ENCODE results near the gene B9D2.

B9D2 gene

DNA sequence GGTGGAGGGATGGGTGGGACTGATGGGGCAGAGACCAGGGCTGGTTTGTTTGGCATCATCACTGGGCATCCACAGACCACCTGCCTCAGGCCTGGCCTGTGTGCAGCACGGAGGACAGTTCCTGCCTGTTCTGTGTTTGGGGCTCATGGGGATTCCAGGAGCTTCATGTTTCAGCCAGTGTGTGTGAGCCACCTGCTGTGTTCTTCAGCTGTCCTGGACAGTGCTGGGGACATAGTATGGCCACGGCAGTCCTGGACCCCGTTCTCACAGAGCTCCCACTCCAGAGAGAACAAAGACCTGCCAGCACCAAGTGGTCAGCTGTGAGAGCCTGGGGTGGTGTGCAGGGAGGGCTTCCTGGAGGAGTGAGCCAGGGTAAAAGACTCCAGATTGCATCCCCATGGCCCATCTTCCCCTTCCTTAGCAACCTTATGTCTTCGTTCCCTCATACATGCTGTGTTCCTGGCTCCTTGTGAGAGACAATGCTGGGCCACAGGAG, 55.9 kb downstream of the B9D2 start:
- H3K79me1 ChIP-seq (replicated peaks; ENCODE audit: low read length, poor library complexity, severe bottlenecking): peaks cover 32% of the 10 kb centered on the region
- H2AFZ ChIP-seq (ENCODE audit: low read depth, low read length): peak overlapping the region; percentile 7
- H3K9ac ChIP-seq (ENCODE audit: low read length): peak overlapping the region; percentile 99
- WGBS: 79% methylated on average over 4 of the region's 4 CpGs
- no peaks in the 10 kb centered on the region for H3K27me3 ChIP-seq (ENCODE audit: control insufficient read depth in 1 of 2, insufficient read depth in 1 of 2, low read length in 2 of 2)
- peak overlapping the region in 1 of 2 experiments; percentile 55 for H3K18ac ChIP-seq (ENCODE audit: low read depth in 1 of 2, low read length in 2 of 2)
- H2BK5ac ChIP-seq (ENCODE audit: low read depth, low read length, poor library complexity, severe bottlenecking): no peak overlapping the region
- H4K91ac ChIP-seq (ENCODE audit: low read length): no peak overlapping the region
- H3K4me3 ChIP-seq (ENCODE audit: insufficient read depth in 1 of 2, low read depth in 1 of 2, low read length in 2 of 2): no peak overlapping the region
- H3K27ac ChIP-seq (ENCODE audit: low read length, poor library complexity, severe bottlenecking): peak overlapping the region; percentile 49
- no peak overlapping the region for H2BK15ac ChIP-seq (ENCODE audit: low read depth, poor library complexity, severe bottlenecking)
- H3K9me3 ChIP-seq (ENCODE audit: control insufficient read depth, low read length): no peaks in the 10 kb centered on the region
- no peak overlapping the region for H2BK120ac ChIP-seq (ENCODE audit: low read depth, low read length)
- H3K4me2 ChIP-seq (ENCODE audit: low read length, poor library complexity, severe bottlenecking): no peak overlapping the region
- peak overlapping the region in 1 of 2 experiments; percentile 38 for H3K4ac ChIP-seq (ENCODE audit: low read depth in 1 of 2, low read length in 2 of 2)
- H3K14ac ChIP-seq (ENCODE audit: low read length in 2 of 2): no peak overlapping the region
- peak overlapping the region in 1 of 2 experiments; percentile 70 for H2BK12ac ChIP-seq (ENCODE audit: low read length in 2 of 2)
- H3K36me3 ChIP-seq (ENCODE audit: control insufficient read depth in 1 of 2, insufficient read depth in 2 of 2, low read depth in 1 of 2, low read length in 2 of 2): peaks cover 52 to 59% of the 10 kb centered on the region in 2 experiments
- peak overlapping the region; percentile 37 for H2AK5ac ChIP-seq (ENCODE audit: low read length, severe bottlenecking)
- DNase-seq: no peak
- H3K23ac ChIP-seq (ENCODE audit: low read length in 2 of 2): no peak overlapping the region
- H4K8ac ChIP-seq (ENCODE audit: low read length): no peak overlapping the region
- peaks cover 18% of the 10 kb centered on the region for H3K4me1 ChIP-seq (ENCODE audit: control insufficient read depth, insufficient read depth, low read depth, low read length)

DNA sequence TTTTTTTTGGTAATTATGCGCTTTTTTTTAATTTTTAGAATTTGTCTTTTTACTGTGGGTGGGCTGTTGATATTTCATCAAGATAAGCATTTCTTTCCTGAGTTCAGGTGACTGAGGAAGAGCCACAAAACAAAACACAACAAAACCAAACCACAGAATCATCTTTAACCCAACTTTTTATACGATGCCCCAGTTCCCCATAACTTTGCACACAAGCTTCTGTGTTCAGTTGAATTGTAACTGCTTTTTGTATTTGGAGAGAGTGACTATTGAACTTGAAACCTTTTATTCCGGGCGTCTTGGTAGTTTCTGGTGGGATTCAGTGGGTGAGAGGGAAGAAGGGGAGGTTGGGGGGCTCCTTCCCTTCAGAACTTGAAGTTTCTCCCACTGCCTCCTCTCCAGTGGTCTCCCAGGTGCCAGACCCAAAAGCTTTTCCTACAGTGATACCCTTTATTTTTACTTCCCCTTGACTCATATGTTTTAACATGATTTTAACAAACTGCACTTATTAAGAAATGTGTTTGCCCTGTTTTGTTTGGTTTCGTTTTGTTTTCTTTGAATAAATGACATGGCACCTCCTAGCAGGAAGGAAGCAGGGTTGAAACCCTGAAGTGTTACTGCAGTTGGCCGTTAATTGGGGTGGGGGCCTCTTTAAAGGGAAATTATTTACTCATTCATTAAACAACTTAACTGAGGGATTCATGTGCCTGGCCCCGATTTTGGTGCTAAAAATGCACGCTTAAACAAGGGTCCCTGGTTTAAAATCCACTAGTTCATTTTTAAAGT, 56.7 kb downstream of the B9D2 start:
- no peak overlapping the region for H3K4ac ChIP-seq (ENCODE audit: low read depth in 1 of 2, low read length in 2 of 2)
- no peak overlapping the region for H2AFZ ChIP-seq (ENCODE audit: low read depth, low read length)
- H2BK12ac ChIP-seq (ENCODE audit: low read length in 2 of 2): no peak overlapping the region
- H4K8ac ChIP-seq (ENCODE audit: low read length): no peak overlapping the region
- H3K9me3 ChIP-seq (ENCODE audit: control insufficient read depth, low read length): no peaks in the 10 kb centered on the region
- no peaks in the 10 kb centered on the region for H3K27me3 ChIP-seq (ENCODE audit: control insufficient read depth in 1 of 2, insufficient read depth in 1 of 2, low read length in 2 of 2)
- peaks cover 18% of the 10 kb centered on the region for H3K4me1 ChIP-seq (ENCODE audit: control insufficient read depth, insufficient read depth, low read depth, low read length)
- no peak overlapping the region for H3K4me3 ChIP-seq (ENCODE audit: insufficient read depth in 1 of 2, low read depth in 1 of 2, low read length in 2 of 2)
- no peak overlapping the region for H3K4me2 ChIP-seq (ENCODE audit: low read length, poor library complexity, severe bottlenecking)
- no peak overlapping the region for H3K18ac ChIP-seq (ENCODE audit: low read depth in 1 of 2, low read length in 2 of 2)
- 97% methylated on average over 7 of the region's 8 CpGs for WGBS
- H2BK5ac ChIP-seq (ENCODE audit: low read depth, low read length, poor library complexity, severe bottlenecking): no peak overlapping the region
- no peak overlapping the region for H4K91ac ChIP-seq (ENCODE audit: low read length)
- H2BK15ac ChIP-seq (ENCODE audit: low read depth, poor library complexity, severe bottlenecking): no peak overlapping the region
- no peak overlapping the region for H3K27ac ChIP-seq (ENCODE audit: low read length, poor library complexity, severe bottlenecking)
- no peak for DNase-seq
- H3K23ac ChIP-seq (ENCODE audit: low read length in 2 of 2): no peak overlapping the region
- H3K9ac ChIP-seq (ENCODE audit: low read length): peak overlapping the region; percentile 99
- H3K79me1 ChIP-seq (replicated peaks; ENCODE audit: low read length, poor library complexity, severe bottlenecking): peaks cover 33% of the 10 kb centered on the region
- H3K14ac ChIP-seq (ENCODE audit: low read length in 2 of 2): no peak overlapping the region
- H3K36me3 ChIP-seq (ENCODE audit: control insufficient read depth in 1 of 2, insufficient read depth in 2 of 2, low read depth in 1 of 2, low read length in 2 of 2): peaks cover 52 to 59% of the 10 kb centered on the region in 2 experiments
- H2BK120ac ChIP-seq (ENCODE audit: low read depth, low read length): no peak overlapping the region
- no peak overlapping the region for H2AK5ac ChIP-seq (ENCODE audit: low read length, severe bottlenecking)

DNA sequence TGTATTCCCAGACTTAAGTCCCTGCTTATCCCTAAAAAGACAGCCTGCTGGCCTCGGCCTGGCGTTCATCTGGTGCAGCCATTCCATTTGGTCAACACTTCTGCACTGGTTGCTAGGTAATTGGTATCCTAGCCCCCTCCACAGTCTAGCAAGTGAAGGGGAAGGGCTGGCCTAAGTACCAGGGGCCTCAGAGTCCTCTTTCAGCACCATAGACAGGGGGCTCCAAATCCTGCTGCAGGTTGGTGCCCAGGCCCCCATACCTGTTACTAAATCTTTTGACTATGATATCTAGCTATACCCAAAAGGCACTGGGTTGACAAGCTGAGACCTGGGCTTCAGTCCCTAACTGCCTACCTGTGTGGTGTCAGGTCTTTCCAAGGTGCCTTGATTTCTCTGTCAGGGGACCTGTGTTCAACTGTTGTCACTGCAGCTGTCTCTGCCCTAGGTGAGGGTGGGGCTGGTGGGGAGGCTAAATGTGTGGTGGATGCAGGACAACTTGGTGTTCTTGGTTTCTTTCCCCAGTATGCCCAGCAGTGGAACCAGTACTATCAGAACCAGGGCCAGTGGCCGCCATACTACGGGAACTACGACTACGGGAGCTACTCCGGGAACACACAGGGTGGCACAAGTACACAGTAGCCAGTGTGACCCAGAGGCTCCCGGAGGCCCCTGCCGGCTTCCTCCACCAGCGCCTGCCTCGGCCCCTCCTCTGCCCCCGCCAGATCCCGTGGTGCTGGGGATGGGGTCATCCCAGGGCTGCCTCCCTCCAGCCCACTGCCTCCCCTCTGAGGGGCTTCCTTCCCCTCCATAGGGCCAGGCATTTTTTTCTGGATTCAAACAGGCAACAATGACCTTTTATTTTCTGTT, 57.8 kb downstream of the B9D2 start:
- Histone ChIP-seq H3K4me2 (ENCODE audit: low read length, poor library complexity, severe bottlenecking) (no peak overlapping the region), H3K36me3 (ENCODE audit: control insufficient read depth in 1 of 2, insufficient read depth in 2 of 2, low read depth in 1 of 2, low read length in 2 of 2) (peaks cover 62 to 69% of the 10 kb centered on the region in 2 experiments)

More for the DNA sequence above, 57.8 kb downstream of the B9D2 start:
- Histone ChIP-seq H2BK15ac (ENCODE audit: low read depth, poor library complexity, severe bottlenecking) (no peak overlapping the region), H3K4me1 (ENCODE audit: control insufficient read depth, insufficient read depth, low read depth, low read length) (peaks cover 15% of the 10 kb centered on the region), H2AK5ac (ENCODE audit: low read length, severe bottlenecking) (no peak overlapping the region), H4K91ac (ENCODE audit: low read length) (no peak overlapping the region), H3K18ac (ENCODE audit: low read depth in 1 of 2, low read length in 2 of 2) (no peak overlapping the region), H3K14ac (ENCODE audit: low read length in 2 of 2) (no peak overlapping the region), H3K79me1 (replicated peaks; ENCODE audit: low read length, poor library complexity, severe bottlenecking) (peaks cover 39% of the 10 kb centered on the region), H3K9me3 (ENCODE audit: control insufficient read depth, low read length) (no peaks in the 10 kb centered on the region), H4K8ac (ENCODE audit: low read length) (peak overlapping the region; percentile 28), H2BK120ac (ENCODE audit: low read depth, low read length) (no peak overlapping the region), H2AFZ (ENCODE audit: low read depth, low read length) (no peak overlapping the region), H3K27me3 (ENCODE audit: control insufficient read depth in 1 of 2, insufficient read depth in 1 of 2, low read length in 2 of 2) (no peaks in the 10 kb centered on the region), H2BK5ac (ENCODE audit: low read depth, low read length, poor library complexity, severe bottlenecking) (no peak overlapping the region), H3K9ac (ENCODE audit: low read length) (no peak overlapping the region), H2BK12ac (ENCODE audit: low read length in 2 of 2) (no peak overlapping the region), H3K23ac (ENCODE audit: low read length in 2 of 2) (no peak overlapping the region), H3K27ac (ENCODE audit: low read length, poor library complexity, severe bottlenecking) (no peak overlapping the region), H3K4ac (ENCODE audit: low read depth in 1 of 2, low read length in 2 of 2) (no peak overlapping the region), H3K4me3 (ENCODE audit: insufficient read depth in 1 of 2, low read depth in 1 of 2, low read length in 2 of 2) (no peak overlapping the region)
- DNase-seq: no peak
- WGBS: 93% methylated on average over 13 of the region's 13 CpGs
